ENCODE data around the gene RBBP5.

RBBP5 gene

DNA sequence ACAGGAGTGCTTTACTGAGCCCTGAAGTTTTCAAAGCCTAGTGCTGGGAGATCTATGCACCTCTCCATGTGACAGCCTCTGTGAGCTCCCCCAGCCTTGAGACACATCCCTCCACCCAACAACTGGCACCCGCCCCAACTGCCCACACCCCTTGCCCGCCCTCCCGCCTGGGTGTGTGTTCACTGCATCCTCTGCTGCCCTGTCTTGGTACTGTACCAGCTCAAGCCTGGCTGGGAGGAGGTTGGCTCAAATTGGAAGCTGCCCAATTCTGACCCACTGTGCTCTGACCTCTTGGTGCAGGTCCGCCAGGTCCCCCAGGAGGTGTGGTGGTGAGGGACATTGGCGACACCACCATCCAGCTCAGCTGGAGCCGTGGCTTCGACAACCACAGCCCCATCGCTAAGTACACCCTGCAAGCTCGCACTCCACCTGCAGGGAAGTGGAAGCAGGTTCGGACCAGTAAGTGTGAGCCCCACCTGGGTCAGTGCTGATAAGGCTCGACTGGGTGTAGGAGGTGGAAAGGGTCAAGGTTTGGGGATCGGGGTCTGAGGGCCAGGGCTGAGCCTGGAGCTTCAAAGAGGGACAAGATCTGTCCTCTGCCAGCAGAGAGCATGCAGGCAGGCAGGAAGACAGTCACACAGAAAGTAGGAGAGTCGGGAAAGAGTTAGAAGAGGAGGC is 55.5 kb downstream of the RBBP5 start:
- H3K4me3 ChIP-seq (replicated peaks; ENCODE audit: low read depth, low read length), result no peak overlapping the region
- DNase-seq (ENCODE audit: low read depth), result no peak
- TF ChIP-seq, protein P1, sequence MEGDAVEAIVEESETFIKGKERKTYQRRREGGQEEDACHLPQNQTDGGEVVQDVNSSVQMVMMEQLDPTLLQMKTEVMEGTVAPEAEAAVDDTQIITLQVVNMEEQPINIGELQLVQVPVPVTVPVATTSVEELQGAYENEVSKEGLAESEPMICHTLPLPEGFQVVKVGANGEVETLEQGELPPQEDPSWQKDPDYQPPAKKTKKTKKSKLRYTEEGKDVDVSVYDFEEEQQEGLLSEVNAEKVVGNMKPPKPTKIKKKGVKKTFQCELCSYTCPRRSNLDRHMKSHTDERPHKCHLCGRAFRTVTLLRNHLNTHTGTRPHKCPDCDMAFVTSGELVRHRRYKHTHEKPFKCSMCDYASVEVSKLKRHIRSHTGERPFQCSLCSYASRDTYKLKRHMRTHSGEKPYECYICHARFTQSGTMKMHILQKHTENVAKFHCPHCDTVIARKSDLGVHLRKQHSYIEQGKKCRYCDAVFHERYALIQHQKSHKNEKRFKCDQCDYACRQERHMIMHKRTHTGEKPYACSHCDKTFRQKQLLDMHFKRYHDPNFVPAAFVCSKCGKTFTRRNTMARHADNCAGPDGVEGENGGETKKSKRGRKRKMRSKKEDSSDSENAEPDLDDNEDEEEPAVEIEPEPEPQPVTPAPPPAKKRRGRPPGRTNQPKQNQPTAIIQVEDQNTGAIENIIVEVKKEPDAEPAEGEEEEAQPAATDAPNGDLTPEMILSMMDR (IDR thresholded peaks at IDR 0.05; ENCODE audit: low read length, missing control alignments), result no peak

DNA sequence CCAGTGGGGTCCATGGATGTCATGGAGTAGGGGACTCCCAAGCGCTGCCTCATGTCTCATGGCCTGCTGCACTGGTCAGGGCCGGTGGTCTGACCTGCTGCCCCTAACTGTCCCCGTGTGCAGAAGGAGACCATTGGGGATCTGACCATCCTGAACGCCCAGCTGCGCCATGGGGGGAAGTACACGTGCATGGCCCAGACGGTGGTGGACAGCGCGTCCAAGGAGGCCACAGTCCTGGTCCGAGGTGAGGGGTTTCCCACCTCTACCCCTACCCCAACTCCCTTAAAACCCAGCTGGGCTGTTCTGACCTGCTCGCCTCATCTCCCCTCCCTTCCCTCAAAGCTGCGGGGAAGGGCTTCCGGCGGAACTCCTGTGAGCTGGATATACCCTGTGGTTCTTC is 56.1 kb downstream of the RBBP5 start:
- TF ChIP-seq, protein P1 (IDR thresholded peaks at IDR 0.05; ENCODE audit: low read length, missing control alignments), result no peak
- DNase-seq (ENCODE audit: low read depth), result no peak
- no peak overlapping the region for H3K4me3 ChIP-seq (replicated peaks; ENCODE audit: low read depth, low read length)

DNA sequence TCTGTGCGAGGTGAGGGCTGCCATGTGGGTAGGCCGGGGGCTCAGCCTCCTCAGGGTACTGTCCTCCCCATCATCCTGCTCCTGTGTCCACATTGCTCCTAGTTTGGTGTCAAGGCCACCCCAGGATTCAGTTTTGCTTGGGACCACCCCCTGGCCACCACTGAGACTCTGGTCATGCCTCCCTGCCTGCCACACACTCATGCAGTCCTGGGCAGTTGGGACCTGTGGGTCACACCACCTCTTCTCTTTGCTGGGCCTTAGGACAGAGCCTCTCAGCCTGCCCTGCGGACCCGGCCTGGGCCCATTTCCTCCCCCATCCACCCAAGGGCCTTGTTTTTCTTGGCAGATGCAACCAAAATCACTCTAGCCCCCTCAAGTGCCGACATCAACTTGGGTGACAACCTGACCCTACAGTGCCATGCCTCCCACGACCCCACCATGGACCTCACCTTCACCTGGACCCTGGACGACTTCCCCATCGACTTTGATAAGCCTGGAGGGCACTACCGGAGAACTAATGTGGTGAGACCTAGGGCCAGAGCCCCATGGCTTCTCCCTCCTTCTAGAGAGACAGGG is 56.9 kb downstream of the RBBP5 start:
- DNase-seq (ENCODE audit: low read depth), result no peak
- H3K4me3 ChIP-seq (replicated peaks; ENCODE audit: low read depth, low read length), result no peak overlapping the region
- TF ChIP-seq, protein P1 (IDR thresholded peaks at IDR 0.05; ENCODE audit: low read length, missing control alignments), result no peak

DNA sequence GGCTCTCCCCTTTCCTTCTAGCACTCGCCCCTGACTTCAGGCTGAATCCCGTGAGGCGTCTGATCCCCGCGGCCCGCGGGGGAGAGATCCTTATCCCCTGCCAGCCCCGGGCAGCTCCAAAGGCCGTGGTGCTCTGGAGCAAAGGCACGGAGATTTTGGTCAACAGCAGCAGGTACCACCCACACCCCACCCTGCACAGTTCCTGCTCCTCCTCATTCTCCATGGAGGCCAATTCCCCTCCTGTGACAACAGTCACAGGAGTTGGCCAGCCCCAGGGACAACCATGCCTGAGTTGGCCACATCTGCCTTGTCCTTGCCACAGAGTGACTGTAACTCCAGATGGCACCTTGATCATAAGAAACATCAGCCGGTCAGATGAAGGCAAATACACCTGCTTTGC is 57.5 kb downstream of the RBBP5 start:
- TF ChIP-seq, protein P1 (IDR thresholded peaks at IDR 0.05; ENCODE audit: low read length, missing control alignments), result no peak
- no peak overlapping the region for H3K4me3 ChIP-seq (replicated peaks; ENCODE audit: low read depth, low read length)
- no peak for DNase-seq (ENCODE audit: low read depth)

DNA sequence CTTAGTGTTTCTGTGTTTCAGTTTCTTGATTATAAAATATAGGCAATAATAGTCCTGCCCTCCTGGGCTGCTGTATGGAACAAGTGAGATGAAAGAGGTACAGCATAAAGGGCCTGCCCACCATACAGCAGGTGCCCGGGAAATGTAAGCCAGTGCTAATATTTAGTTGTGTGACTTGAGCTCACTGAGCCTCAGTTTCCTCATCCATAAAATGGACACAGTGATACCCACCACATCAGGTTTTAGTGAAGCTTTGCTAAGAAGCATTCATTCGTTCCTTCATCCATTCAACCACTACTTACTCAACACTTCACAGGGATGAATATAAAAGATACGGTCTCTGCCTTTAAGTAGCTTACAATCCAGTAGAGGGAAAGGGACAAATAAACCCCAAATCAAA is 58.9 kb downstream of the RBBP5 start:
- TF ChIP-seq, protein P1 (IDR thresholded peaks at IDR 0.05; ENCODE audit: low read length, missing control alignments), result no peak
- DNase-seq (ENCODE audit: low read depth), result no peak
- H3K4me3 ChIP-seq (replicated peaks; ENCODE audit: low read depth, low read length), result no peak overlapping the region

DNA sequence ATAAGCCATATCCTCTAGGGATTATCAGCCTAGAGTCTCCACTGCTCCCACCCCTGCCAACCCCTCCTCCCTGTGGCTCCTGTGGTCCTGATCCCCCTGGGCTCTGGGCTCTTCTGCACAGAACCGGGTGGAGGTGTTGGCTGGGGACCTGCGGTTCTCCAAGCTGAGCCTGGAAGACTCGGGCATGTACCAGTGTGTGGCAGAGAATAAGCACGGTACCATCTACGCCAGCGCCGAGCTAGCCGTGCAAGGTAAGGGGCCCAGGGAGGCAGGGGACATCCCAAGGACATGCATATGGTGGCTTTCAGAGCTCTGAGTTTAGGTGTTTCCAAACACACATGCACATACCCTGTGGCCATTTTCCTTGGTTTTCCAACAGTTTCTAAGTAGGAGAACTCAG is 59.5 kb downstream of the RBBP5 start:
- H3K4me3 ChIP-seq (replicated peaks; ENCODE audit: low read depth, low read length), result no peak overlapping the region
- DNase-seq (ENCODE audit: low read depth), result no peak
- TF ChIP-seq, protein P1 (IDR thresholded peaks at IDR 0.05; ENCODE audit: low read length, missing control alignments), result no peak

DNA sequence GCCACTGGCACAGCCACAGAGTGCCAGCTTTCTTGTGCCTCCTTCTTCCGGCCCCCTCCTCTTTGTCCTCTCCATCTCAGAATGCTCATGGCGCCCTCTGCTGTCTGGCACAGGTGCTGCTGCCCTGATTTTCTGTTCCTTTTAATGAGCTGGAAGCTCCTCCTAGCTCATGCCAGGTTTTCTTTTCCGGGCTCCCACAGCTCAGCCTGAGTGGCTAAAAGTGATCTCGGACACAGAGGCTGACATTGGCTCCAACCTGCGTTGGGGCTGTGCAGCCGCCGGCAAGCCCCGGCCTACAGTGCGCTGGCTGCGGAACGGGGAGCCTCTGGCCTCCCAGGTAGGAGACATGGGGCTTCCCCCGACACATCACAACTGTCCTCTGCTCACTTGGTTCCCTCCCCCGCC is 60.1 kb downstream of the RBBP5 start:
- no peak overlapping the region for H3K4me3 ChIP-seq (replicated peaks; ENCODE audit: low read depth, low read length)
- TF ChIP-seq, protein P1 (IDR thresholded peaks at IDR 0.05; ENCODE audit: low read length, missing control alignments), result peak; percentile 93
- DNase-seq (ENCODE audit: low read depth), result peak; percentile 62
